Tibial nerve (tissue), 4 donors: ENCODE data around the gene AKAP6.

Source experiments
- EP300 ChIP-seq, 2 donors: sonication (generic); formaldehyde crosslinking; IDR thresholded peaks; one replicate each; pipeline ENCODE4 v1.6.1; 2017; ENCODE audit warnings: antibody characterized with exemption in 2 of 2, mild to moderate bottlenecking in 1 of 2
- TF ChIP-seq, protein P1 (sequence below), 5 experiments: fragments of 200-600 bp in 3 of 5; fragments of 450-650 bp in 2 of 5; sonication (generic) in 3 of 5; IDR thresholded peaks; one replicate each; pipeline ENCODE4 v1.5.1; 2016 to 2019; ENCODE audit warnings: antibody characterized with exemption in 5 of 5, mild to moderate bottlenecking in 3 of 5, moderate library complexity in 2 of 5

DNA sequence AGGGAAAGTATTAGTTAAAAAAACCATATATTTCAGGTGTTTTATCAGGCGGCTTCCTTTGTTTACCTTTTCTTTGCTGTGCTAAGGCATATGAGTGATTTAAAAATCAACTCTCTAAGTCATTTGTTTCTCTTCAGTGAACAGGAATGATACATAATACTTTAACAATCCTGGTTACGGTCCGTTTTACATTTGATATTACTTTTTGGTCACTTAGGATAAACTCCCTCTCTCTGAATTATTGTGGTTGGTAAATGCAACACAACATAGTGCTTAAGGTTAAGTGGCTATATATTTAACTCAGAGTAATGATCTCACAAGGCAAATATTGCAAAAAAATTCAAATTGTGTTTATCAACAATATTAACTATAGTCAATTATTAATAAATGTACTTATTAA, 32.7 kb upstream of the AKAP6 start:
- TF ChIP-seq, protein P1, sequence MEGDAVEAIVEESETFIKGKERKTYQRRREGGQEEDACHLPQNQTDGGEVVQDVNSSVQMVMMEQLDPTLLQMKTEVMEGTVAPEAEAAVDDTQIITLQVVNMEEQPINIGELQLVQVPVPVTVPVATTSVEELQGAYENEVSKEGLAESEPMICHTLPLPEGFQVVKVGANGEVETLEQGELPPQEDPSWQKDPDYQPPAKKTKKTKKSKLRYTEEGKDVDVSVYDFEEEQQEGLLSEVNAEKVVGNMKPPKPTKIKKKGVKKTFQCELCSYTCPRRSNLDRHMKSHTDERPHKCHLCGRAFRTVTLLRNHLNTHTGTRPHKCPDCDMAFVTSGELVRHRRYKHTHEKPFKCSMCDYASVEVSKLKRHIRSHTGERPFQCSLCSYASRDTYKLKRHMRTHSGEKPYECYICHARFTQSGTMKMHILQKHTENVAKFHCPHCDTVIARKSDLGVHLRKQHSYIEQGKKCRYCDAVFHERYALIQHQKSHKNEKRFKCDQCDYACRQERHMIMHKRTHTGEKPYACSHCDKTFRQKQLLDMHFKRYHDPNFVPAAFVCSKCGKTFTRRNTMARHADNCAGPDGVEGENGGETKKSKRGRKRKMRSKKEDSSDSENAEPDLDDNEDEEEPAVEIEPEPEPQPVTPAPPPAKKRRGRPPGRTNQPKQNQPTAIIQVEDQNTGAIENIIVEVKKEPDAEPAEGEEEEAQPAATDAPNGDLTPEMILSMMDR (IDR thresholded peaks at IDR 0.05) = no peak
- TF ChIP-seq EP300 (IDR thresholded peaks at IDR 0.05) = no peak
